ENCODE data around the gene PIGK.

GRCh38 chr1:77096496-77097255 lies 122.6 kb downstream of the PIGK start:
- TF ChIP-seq NKRF (conservative IDR thresholded peaks at IDR 0.05) (no peak), RAD21 (IDR thresholded peaks at IDR 0.05; ENCODE audit: insufficient read depth, low read depth, low read length) (no peak), POLR2AphosphoS5 (IDR thresholded peaks at IDR 0.05; ENCODE audit: low read length) (no peak), MAX (IDR thresholded peaks at IDR 0.05; ENCODE audit: low read depth, low read length) (no peak), EGR1 (IDR thresholded peaks at IDR 0.05; ENCODE audit: borderline replicate concordance in 1 of 2, low read depth in 2 of 2, low read length in 2 of 2) (no peak)
- TF ChIP-seq, protein P1, sequence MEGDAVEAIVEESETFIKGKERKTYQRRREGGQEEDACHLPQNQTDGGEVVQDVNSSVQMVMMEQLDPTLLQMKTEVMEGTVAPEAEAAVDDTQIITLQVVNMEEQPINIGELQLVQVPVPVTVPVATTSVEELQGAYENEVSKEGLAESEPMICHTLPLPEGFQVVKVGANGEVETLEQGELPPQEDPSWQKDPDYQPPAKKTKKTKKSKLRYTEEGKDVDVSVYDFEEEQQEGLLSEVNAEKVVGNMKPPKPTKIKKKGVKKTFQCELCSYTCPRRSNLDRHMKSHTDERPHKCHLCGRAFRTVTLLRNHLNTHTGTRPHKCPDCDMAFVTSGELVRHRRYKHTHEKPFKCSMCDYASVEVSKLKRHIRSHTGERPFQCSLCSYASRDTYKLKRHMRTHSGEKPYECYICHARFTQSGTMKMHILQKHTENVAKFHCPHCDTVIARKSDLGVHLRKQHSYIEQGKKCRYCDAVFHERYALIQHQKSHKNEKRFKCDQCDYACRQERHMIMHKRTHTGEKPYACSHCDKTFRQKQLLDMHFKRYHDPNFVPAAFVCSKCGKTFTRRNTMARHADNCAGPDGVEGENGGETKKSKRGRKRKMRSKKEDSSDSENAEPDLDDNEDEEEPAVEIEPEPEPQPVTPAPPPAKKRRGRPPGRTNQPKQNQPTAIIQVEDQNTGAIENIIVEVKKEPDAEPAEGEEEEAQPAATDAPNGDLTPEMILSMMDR (IDR thresholded peaks at IDR 0.05 in 2 of 3, conservative IDR thresholded peaks at IDR 0.05 in 1 of 3; ENCODE audit: control insufficient read depth in 2 of 3, extremely low read depth in 1 of 3, insufficient read depth in 1 of 3, low read depth in 3 of 3, low read length in 3 of 3): no peak

Measured in GM12878 (cell line).